H7 (cell line): ENCODE results near the gene PPP1R17. TPM values are rescaled to one million over a fixed set of nuclear protein-coding genes. Genes with fewer than 3 reads are reported as not detected.

Source experiments
- DNase-seq: peaks from one replicate; pipeline ENCODE4 v3.0.0; 2012
- H3K27me3 ChIP-seq: 2 replicates; pipeline ENCODE4 v1.6.0; 2011; ENCODE audit warnings: mild to moderate bottlenecking, low read length; ENCODE audit not compliant: control insufficient read depth, insufficient read depth
- H3K36me3 ChIP-seq: replicated peaks from 2 replicates; pipeline ENCODE4 v1.5.1; 2011; ENCODE audit warnings: low read length; ENCODE audit not compliant: control insufficient read depth, insufficient read depth
- H3K4me3 ChIP-seq: 2 replicates; pipeline ENCODE4 v1.5.1; 2011; ENCODE audit warnings: low read depth, mild to moderate bottlenecking, control low read depth, low read length, moderate library complexity; ENCODE audit not compliant: insufficient read depth
- total RNA-seq: library from RNA; depleted of rRNA; stranded (reverse); fragments of >200 nt; shearing (Covaris generic); gene quantifications from 2 replicates; pipeline ENCODE4 v1.2.3, GENCODE V29; 2014; rRNA removed

The PPP1R17 gene
- 0.22 and 2.3 TPM in 2 replicates for total RNA-seq

DNA sequence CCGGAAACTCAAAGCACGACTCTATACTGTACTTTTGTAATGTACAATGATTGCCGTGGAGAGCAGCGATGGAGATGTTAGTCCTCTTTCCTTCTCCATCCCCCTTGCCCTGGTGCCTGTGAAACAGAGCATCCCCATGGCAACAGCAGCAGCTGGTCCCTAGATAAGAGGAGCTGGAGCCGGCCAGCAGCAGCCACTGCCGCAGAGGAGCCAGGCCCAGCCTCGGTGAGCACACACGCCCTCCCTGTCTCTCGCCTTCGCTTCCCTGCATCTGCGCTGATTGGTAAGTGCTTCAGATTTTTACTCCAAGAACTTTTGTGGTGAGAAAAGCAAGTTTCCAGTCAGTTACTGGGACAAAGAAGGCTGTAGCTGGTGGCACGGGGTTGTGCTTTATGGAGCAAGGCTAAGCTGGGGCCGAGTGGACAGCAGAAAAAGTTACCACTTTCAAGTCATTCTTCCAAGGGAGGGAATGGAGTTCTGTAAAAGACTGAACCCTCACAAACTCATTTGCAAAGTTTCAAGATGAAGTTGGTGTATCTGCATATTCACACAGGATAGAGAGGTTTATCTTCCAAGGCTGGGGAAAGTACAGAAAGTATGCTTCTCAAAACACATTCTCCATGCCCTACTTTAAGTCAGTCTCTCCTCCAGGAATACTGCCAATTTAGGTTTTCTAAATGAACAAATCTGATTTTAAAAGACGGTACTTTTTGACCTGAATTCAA, at the start of gene PPP1R17:
Gene PPP1R17, plus strand, starts transcription at position 192 of the 725 bp plus-strand sequence. CDS start 5,227 bp downstream, outside the sequence.
- no peak within 1 kb of the TSS for H3K4me3 ChIP-seq

GRCh38 chr7:31640381-31640780, 46.6 kb upstream of the PPP1R17 start:
- Histone ChIP-seq H3K4me3 (no peak overlapping the region), H3K36me3 (no peaks in the 10 kb centered on the region), H3K27me3 (no peaks in the 10 kb centered on the region)
- no peak for DNase-seq

More for the DNA sequence above, at the start of gene PPP1R17:
- Histone ChIP-seq H3K36me3 (no peaks in the 10 kb centered on the region), H3K27me3 (no peaks in the 10 kb centered on the region)
- peak; percentile 57 for DNase-seq

DNA sequence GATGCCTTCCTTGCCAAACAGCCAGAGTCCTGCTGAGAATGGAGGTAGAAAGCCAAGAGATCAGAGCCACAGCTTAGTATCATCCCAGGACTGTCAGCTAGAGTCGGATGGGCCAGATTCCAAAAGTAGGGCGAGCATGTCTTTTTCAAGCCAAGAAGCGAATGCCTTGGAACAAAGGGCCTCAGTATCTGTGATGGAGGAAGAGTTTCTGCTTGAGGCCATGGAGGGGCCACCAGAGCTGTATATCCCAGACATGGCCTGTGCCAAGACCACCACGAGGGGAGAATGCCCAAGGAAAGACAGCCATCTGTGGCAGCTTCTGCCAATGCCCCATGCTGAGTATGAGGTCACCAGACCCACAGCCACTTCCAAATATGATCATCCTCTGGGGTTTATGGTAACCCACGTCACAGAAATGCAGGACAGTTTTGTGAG, 44.3 kb upstream of the PPP1R17 start:
- DNase-seq: no peak
- Histone ChIP-seq H3K4me3 (no peak overlapping the region), H3K27me3 (no peaks in the 10 kb centered on the region), H3K36me3 (no peaks in the 10 kb centered on the region)

- DNase-seq: no peak
- no peak overlapping the region for H3K4me3 ChIP-seq
- H3K36me3 ChIP-seq: no peaks in the 10 kb centered on the region
- H3K27me3 ChIP-seq: no peaks in the 10 kb centered on the region
Measured at GRCh38 chr7:31646942-31647341, 40.1 kb upstream of the PPP1R17 start.

GRCh38 chr7:31647511-31647910, 39.5 kb upstream of the PPP1R17 start:
- Histone ChIP-seq H3K27me3 (no peaks in the 10 kb centered on the region), H3K36me3 (no peaks in the 10 kb centered on the region), H3K4me3 (no peak overlapping the region)
- no peak for DNase-seq

GRCh38 chr7:31648288-31648687, 38.7 kb upstream of the PPP1R17 start:
- H3K4me3 ChIP-seq: no peak overlapping the region
- H3K27me3 ChIP-seq: no peaks in the 10 kb centered on the region
- DNase-seq: no peak
- no peaks in the 10 kb centered on the region for H3K36me3 ChIP-seq

- no peaks in the 10 kb centered on the region for H3K27me3 ChIP-seq
- no peak for DNase-seq
- no peaks in the 10 kb centered on the region for H3K36me3 ChIP-seq
Measured at GRCh38 chr7:31648880-31649279, 38.1 kb upstream of the PPP1R17 start.

GRCh38 chr7:31651234-31652062, 35.6 kb upstream of the PPP1R17 start:
- H3K27me3 ChIP-seq: no peaks in the 10 kb centered on the region
- no peak for DNase-seq

More at GRCh38 chr7:31648880-31649279, 38.1 kb upstream of the PPP1R17 start:
- H3K4me3 ChIP-seq: no peak overlapping the region

DNA sequence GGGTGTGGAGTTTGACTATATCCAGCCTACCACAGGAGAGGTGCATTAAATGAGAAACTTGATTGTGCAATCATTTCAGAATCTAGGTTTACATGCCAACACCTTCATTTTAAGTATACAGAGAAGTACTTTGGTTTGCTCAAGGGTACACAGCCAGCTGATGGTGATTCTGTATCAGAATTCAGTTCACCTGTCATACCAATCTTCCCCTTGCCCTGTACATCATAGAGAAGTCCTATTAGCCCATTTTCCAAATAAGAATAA, 35.0 kb upstream of the PPP1R17 start:
- no peak overlapping the region for H3K4me3 ChIP-seq
- no peak for DNase-seq
- no peaks in the 10 kb centered on the region for H3K36me3 ChIP-seq
- no peaks in the 10 kb centered on the region for H3K27me3 ChIP-seq

More at GRCh38 chr7:31651234-31652062, 35.6 kb upstream of the PPP1R17 start:
- Histone ChIP-seq H3K36me3 (no peaks in the 10 kb centered on the region), H3K4me3 (no peak overlapping the region)

- Histone ChIP-seq H3K27me3 (no peaks in the 10 kb centered on the region), H3K4me3 (no peak overlapping the region), H3K36me3 (no peaks in the 10 kb centered on the region)
- peak; percentile 37 for DNase-seq
Measured at GRCh38 chr7:31663072-31663471, 23.9 kb upstream of the PPP1R17 start.

- DNase-seq: no peak
- no peaks in the 10 kb centered on the region for H3K36me3 ChIP-seq
- H3K4me3 ChIP-seq: no peak overlapping the region
- no peaks in the 10 kb centered on the region for H3K27me3 ChIP-seq
Measured at GRCh38 chr7:31664890-31665289, 22.1 kb upstream of the PPP1R17 start.

- no peak for DNase-seq
- H3K27me3 ChIP-seq: no peaks in the 10 kb centered on the region
- H3K4me3 ChIP-seq: no peak overlapping the region
- H3K36me3 ChIP-seq: no peaks in the 10 kb centered on the region
Measured at GRCh38 chr7:31665546-31665945, 21.5 kb upstream of the PPP1R17 start.

DNA sequence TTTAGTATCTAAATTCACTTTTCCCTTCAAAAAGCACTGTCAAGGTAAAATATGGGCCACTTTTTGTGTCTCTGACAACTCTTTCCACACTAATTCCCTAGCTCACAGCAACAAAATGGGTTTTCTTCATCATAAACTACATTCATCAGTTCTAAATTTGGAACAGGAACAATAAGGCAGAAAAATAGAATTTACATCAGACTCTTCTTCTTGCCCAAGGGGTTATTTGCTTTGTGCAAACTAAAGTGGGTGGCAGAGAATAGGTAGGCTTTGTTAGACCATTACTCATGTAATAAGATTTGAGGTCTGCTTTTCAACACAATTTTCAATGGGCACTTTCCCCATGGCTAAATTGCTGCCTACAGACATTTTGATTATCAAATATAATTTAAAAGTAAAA, 17.6 kb upstream of the PPP1R17 start:
- no peak for DNase-seq
- H3K4me3 ChIP-seq: no peak overlapping the region
- H3K27me3 ChIP-seq: no peaks in the 10 kb centered on the region
- H3K36me3 ChIP-seq: no peaks in the 10 kb centered on the region

- no peaks in the 10 kb centered on the region for H3K27me3 ChIP-seq
- H3K4me3 ChIP-seq: no peak overlapping the region
- H3K36me3 ChIP-seq: no peaks in the 10 kb centered on the region
- DNase-seq: no peak
Measured at GRCh38 chr7:31679574-31680305, 7.3 kb upstream of the PPP1R17 start.
